Superior temporal gyrus (tissue), 1 donor: ENCODE data around the gene C18orf63.
A peak's percentile ranks its signal among the peaks of the same experiment; 100 is the strongest.
"Not testable (repeated sequence)": the region's sequence is repeated elsewhere in the genome, so short reads cannot be mapped to it uniquely, and the experiment has no call there.

ENCODE experiments used
- DNase-seq: peaks from one replicate; pipeline ENCODE4 v3.0.0-alpha.2; 2016; ENCODE audit errors: extremely low spot score

C18orf63 gene

DNA sequence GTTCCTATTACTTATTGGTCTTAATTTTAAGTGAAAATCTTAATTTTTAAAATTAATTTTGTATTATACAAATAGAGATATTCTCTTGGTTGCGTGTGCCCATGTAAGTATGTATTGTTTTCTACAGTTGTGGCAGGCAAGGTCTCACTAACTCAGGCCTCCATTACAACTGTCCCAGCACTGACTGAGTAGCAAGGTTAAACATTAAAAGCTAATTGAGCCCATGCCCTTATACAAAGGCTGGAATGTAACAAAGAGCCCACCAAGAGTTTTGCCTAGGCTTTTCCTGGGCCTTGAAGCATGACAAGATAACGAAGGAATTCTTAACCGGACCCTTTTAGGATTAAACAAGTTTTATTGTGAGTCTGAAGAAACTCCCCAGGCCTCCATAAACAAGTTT lies 11.2 kb downstream of the C18orf63 start:
- DNase-seq: not testable (repeated sequence)

DNA sequence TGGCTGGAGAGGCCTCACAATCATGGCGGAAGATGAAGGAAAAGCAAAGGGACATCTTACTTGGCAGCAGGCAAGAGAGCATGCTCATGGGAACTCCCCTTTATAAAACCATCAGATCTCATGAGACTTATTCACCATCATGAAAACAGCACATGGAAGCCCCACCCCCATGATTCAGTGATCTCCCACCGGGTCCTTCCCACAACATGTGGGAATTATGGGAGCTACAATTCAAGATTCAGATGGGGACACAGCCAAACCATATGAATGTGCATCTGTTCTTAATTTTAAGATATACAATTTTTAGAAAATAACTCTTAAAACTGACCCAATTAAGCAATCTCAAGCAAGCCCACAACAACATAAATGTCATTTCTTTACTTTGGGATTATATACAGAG lies 12.6 kb downstream of the C18orf63 start:
- no peak for DNase-seq

DNA sequence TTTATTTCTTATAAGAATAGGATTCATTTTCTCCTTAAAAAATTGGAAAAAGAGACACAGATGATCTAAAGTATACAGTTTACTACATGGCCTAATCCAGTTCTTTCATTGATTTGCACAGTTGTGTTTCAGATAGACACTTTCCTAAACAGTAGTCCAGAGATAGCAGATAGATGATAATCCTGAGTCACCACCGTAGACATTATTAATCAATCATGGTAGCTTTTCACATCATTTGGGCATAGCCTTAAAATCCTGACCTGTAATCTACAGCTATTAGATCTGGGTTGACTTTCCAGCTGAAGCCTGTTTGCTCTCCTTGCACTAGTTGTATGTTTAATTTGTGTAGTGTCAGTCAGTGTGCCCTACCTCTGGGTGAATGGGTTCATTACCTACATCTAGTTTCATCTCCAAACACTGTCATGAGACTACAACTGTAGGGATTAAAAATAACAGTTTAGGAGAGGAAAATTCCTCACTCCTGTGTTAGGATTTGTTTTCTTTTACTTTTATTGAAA lies 14.1 kb downstream of the C18orf63 start:
- no peak for DNase-seq

DNA sequence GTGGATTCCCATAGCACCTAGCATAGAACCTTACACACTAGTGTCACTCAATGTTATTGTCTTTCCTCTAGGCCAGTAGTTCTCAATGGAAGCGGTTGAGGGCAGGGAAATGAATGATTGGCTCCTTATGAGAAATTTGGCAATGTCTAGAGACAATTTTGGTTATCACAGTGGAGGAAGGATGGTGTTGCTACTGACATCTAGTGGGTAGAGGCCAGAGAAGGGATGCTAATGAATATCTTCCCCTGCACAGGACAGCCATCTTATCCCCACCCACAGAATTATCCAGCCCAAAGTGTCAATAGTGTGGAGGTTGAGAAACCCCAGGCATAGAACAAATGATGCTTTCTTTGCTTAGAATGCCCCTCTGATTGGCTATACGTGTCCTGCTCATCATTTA lies 15.8 kb downstream of the C18orf63 start:
- no peak for DNase-seq

DNA sequence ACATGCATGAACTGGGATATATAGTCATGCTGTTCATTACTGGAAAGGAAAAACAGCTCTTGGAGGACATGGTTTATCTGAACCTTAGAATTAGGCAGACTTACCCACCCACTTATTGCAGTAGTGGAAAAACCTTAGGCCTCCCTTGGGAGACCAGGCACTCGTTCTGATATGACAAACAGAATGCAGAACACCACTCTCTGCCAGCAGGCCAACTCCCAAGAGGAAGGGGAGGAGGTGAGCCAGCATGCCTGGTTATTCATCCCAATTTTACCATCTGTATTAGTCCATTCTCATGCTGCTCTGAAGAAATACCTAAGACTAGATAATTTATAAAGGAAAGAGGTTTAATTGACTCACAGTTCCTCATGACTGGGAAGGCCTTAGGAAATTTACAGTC lies 17.5 kb downstream of the C18orf63 start:
- no peak for DNase-seq

DNA sequence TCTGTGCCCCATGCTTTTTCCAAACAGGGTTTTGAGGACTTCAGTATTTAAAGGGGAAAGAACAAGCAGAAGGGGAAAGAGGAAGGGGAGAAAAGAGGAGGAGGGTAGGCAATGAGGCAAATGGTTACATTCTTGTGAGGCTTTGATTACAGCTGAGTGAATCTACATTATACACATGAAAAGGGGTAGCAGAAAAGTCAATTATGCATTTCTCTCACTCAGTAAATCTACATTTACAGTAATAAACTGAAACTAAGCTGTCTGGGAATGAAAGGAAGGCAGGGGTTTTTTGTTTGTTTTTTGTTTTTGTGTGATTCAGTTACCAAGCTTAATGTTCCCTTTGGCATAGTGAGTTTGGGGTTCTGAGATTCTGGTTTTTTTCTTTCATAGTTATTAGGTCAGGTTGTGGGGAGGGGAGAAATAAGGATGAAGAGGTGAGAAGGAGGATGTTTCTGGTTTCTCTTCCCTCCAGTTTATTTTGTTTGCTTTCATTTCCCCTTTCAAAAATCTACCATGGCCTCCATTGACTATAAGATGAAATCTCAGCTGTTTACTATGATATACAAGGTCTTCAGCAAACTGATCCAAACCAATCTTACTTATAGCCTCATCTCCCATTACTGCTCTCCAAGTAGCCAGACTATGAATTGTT lies 18.7 kb downstream of the C18orf63 start:
- no peak for DNase-seq

DNA sequence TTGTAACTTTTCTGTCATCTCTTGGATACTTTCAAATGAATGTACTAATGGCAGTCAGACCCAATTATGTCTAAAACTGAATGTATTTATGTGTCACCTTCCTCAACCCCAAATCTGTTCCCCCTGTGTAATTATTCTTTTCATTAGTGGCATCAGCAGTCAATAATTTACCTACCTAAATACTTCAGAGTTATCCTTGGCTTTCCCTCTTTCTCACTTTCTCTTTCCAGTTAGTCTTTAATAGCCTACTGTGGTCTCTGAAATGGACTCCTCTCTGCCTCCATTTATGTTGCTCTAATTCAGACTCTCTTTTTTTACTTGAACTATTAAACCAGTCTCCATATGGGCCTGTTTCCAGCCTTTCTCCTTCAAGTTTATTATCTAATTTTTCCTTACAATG lies 21.0 kb downstream of the C18orf63 start:
- no peak for DNase-seq

DNA sequence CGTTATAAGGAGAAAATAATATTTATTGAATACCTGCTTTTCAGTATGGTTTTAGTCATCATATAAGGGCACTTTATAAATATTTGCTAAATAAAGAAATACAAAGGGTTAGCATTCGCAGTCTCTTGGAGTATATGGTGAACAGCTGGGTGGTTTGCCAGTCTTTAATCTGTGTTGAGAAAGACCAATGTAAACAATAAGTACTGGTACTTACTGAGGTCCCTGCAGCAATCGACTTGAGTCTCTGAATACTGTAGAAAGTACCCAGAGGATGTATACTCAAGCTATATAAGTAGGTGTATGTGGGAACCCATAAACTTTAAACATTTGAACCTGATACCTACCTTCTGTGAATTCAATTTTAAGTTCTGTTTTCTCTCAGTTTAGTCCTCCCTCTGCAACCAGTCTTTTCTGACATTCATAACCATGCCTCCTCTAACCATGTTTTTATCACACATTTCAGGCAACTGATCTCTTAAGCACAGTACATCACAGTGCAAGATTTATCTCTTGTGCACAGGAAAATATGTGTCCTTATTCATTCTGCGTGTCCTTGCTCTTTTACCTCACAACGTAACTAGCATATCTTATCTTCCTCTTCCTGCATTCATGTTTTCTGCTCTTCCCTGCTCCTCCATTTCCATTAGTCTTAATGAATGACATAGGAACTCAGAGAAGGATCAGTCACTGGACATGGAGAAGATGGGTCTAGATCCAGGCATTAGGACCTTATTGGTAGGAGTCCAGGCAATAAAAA lies 21.7 kb downstream of the C18orf63 start:
- DNase-seq: no peak

DNA sequence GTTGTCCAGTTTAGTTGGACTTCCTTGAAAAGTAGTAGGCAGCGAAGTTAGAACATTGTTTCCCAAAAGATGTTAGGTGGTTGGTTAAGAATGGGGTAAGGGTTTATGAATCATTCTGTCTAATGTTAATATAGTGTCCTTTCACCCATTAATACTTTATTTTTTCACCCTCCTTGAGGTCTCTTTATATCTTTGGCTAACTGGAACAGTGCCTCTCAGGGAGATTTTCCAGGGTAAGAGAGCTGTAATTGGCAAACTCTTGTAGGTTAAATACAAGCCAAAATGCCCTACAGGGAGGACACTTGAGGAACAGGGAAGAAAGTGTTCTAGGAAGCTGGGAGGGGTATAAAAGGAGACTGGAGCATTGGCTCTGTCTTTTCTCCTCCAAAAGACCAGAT lies 22.3 kb downstream of the C18orf63 start:
- no peak for DNase-seq

DNA sequence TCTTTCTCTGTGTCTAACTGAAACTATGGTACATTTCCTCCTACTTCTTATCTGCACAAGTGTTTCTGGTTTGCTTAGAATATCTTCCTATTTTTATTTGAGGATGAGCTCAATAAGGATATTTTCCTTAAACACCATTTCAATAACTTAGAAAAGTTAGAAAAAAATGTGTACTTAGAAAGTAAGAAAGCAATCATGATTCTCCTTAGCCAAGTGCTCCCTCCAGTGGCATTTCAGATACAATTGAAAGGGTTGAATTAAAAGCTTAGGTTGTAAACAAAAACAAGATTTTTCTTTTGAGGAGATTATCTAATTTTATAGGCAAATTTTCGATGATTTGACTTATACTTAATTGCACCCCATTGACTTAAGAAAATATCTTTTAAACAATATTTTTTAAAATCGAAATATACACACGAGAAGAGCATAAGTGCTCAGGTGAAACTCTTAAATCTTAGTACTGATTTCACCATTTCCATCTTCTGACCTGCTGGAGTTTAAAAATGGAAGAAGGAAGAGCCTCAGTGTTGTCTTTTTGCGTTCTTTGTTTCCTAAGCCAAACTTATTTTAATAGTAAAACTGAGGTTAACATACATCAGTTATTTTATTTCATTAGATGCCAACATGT lies 26.9 kb downstream of the C18orf63 start:
- DNase-seq: peak; percentile 89

DNA sequence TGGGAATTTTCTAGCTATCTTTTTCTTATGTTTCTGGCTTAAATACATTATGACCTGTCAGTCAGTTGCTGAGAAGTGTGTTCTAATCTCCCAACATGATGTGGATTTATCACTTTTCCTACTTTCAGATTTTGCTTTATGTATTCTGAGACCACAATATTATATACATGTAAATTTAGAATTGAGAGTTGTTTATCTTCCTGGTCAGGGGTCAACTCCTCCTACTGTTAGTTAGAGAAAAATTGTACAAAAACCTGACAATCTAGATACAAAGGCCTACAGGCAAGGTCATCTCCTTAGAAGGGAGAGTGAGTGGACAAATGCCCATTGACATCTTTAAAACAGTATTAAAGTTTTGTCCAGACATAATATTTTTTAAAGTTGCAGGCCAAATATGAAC lies 30.6 kb downstream of the C18orf63 start:
- DNase-seq: no peak

DNA sequence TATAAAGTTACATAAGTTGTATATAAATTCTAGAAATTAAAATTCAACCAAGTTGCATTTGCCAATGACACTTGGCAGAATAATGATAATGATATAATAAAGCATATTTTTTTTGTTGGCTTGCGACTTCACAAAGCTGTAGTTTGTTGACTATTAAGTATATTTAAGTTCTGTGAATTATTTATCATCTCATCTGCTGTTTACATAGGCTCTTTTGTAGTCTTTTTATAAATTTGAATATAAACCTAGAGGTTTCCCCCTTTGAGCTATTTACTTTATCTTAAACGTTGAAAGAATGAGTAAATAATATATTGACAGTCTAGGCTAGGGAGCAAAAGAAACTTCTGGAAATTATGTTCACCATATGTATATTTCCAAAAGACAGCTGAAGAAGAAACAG lies 32.9 kb downstream of the C18orf63 start:
- DNase-seq: no peak

DNA sequence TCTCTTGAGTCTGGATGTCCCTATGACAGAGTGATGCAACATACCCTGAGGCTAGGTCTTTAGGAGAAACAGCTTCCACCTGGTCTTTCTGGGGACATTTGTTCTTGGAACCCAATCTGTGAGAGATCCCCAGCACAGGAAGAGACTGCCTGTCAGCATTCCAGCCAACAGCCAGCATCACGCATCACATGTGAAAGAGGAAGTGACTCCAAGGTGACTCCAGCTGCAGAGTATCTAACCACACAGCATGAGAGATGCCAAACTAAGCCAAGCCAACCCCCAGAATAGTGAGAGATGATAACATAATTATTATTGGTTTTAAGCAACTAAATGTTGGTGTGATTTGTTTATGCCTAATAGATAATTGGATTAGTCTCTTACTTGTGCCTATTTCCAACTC lies 35.7 kb downstream of the C18orf63 start:
- no peak for DNase-seq

DNA sequence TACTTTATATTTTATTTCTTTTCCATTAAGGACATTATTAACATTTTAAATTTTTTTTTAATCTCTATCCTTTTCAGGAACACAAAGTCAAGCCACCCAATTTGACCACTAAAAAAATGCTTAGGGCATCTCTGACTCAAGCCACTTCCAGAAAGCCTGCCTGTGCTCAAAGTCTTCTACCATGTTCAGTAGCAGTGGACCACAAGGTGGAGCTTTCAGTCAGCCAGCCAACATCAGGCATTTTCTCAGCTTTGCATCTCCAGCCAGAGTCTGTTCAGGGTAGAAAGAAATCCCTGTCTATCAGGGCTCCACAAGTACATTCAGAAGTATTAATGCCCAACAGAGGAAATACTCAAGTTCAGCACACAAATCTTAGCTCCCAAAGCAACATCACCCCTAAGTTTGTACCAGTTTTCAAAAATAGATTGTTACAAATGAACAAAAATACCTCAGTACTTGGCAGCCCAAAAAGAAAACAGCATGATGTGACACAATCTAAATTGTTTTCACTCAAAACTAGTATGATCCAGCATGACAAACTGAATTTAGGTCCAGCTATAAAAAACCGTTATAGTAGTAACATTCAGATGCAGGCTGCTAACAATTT lies 37.6 kb downstream of the C18orf63 start:
- peak; percentile 95 for DNase-seq

DNA sequence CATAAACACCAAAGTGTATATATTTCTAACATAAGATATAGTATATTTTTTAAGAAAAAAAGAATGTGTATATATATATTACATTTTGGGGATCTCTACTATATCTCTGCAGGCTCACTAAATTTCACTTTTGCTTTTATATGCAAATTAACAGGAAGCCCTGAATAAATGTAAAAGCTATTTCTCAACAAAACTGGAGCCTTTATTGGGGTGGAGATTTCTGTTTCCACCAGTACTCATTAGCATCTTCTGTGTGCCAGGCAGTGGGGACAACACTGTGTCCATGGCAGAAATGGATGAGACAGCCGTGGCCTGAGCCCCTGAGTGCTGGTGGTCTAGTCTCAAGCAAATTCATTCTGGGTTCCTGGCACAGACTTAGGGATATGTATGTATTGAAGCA lies 41.3 kb downstream of the C18orf63 start:
- no peak for DNase-seq

DNA sequence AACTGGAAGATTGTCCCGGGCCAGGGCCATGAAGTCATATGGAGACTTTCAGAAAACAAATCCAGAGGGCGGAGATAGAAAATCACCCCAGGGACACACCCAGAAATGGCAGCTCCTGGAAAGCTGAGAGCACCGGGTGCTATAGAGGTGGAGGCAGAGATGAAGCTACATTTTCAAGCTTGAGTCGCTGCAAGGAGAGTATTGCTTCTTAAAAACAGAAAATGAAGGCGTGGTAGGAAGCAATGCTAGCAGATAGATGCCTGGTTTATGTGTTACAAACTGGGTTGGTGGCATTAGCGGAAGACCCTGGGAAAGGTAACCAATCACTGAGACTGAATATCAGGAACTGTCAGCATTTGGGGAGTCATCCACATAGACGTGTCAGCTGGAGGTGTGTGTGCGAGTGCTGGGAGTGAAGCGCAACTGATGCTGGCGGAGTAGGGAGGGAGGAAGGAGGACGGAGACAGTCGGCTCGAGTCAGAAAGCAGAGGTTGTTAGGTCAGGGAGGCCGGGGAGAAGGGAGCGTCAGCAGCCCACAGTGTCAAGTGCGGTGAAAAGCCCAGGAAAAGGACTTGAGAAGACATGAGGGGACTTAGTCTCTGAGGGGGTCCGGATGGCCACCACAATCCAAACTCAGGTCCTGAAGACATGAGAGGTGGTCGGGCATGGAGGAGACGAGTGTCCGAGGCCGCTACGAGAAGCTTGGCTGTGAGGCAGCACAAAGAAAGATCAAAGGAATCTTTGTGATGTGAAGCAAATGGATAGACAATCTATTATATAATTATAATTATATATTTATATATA lies 45.4 kb downstream of the C18orf63 start:
- DNase-seq: no peak

DNA sequence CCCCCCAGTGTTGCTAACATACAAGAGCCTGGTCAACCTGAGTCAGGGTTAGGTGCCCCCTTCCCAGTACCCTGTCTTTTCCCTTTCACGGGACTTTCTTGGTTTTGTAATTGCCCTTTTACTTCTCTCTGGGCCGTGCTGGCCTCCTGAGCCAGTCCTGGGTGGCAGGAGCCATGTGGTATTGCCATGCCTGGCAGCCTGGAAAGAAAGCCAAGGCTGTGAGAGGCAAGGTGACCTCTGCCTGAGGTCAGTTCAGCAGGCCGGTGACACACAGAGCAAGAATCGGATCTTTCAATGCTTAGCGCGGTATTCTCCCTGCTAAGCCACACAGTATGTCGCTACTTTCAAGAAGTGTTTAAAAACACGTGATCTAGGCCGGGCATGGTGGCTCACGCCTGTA lies 52.3 kb downstream of the C18orf63 start:
- no peak for DNase-seq

DNA sequence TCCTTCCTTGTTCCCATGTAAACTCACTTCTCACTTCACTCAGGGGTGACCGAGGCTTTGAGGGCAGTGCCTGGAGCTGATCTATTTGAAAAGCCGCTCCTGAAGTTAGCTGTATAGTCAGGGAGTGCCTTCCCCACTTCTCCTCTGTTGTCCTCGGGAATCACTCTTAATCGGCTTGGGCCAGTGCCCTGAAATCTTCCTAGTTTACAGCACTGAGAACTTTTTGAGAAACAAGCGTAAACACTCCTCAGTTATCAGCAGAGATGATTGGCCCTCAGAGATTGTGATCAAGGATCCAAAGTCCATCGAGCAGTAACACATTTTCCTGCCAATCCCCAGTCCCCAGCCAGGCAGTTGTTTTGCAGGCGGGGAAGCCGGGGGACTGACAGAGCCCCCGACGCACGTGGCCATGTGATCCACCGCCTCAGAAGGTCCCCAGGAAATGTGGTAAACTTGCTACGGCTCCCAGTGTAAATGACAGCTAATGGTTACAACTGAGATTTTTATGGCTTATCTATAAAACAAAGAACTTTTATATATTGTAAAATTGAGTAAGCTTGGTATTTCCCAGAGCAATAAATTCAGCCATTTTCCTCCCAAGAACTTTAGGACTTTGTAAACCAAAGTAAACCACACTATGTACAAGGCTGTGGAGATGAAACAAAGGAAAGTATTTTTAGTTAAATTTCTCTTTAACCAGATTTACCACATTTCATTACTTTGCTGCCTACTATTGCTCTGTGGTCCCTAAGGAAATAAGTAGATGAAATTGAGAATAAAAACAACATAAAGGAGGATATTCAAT lies 53.5 kb downstream of the C18orf63 start:
- DNase-seq: no peak

DNA sequence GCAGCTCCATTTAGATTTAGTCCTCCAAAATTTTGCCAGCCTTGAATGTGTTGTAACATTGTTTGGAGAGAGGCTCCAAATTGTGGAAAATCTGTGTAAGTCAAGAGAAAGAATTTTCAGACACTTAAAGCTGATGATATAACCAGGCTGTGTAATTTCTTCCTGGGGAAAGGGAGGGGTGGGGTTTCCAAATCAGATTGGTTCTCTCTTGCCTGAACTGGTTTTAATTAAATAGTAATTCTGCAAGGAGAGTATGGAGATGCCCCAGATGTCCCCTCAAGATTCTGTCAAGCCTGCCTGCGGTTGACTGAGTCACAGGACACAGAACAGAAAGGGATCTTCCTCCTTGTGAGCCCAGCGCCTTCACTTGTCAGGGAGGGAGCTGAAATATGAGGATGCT lies 54.5 kb downstream of the C18orf63 start:
- no peak for DNase-seq

DNA sequence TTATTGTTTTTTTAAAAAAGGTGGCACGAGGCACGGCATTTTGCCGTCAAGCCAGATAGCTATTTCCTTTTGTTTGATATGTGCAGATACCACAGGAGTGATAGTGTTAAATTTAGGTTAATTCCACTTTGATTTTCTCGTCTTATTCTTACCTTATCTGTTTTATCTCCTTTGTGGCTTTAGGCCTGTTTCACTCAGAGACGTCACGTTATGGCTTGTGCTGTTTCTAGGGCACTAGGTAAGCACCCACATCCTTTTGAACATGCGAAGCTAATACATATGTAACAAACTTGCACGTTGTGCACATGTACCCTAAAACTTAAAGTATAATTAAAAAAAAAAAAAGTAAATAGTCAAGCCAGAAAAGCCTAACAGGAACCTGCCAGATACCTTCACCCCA lies 57.8 kb downstream of the C18orf63 start:
- DNase-seq: no peak

DNA sequence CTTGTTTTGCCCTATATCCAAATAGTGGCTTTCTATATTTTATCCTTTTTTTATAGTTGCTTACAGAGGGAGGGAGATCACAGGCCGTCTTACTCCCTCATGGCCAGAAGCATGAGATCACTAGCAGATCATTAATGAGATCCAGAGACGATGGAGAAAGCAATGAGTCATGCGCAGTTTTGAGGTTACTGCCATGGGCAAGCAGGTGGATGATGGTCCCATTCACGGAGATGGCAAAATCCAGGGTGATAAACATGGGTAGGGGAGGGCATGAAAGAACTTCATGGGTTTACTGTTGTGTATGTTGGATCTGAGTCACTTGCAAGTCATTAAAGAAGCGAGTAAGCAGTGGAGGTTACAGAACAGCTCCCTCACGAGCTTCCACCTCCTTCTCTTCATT lies 60.4 kb downstream of the C18orf63 start:
- DNase-seq: no peak
